MM.1S (cell line): ENCODE measurements around the gene ADAMTSL3.

Experiments
- DNase-seq: peaks from one replicate; pipeline ENCODE4 v3.0.0-alpha.2; 2015
- H2AFZ ChIP-seq: fragments of 300-600 bp; sonication (generic); 2 replicates; pipeline ENCODE4 v1.6.0; 2016; ENCODE audit warnings: antibody characterized with exemption, low read length
- H3F3A ChIP-seq: fragments of 300-600 bp; sonication (generic); 2 replicates; pipeline ENCODE4 v1.6.1; 2016; ENCODE audit warnings: mild to moderate bottlenecking, antibody characterized with exemption, low read length, moderate library complexity, mixed read lengths; ENCODE audit not compliant: insufficient read depth
- H3K27ac ChIP-seq: fragments of 300-600 bp; sonication (generic); 2 replicates; pipeline ENCODE4 v1.5.1; 2016; ENCODE audit warnings: mild to moderate bottlenecking, low read length
- H3K27me3 ChIP-seq: fragments of 300-600 bp; sonication (generic); replicated peaks from 2 replicates; pipeline ENCODE4 v1.6.0; 2016; ENCODE audit warnings: low read length; ENCODE audit not compliant: insufficient read depth
- H3K36me3 ChIP-seq: fragments of 300-600 bp; sonication (generic); replicated peaks from 2 replicates; pipeline ENCODE4 v1.6.1; 2016; ENCODE audit warnings: mild to moderate bottlenecking, low read length, mixed read lengths; ENCODE audit not compliant: insufficient read depth
- H3K4me1 ChIP-seq: fragments of 300-600 bp; sonication (generic); 2 replicates; pipeline ENCODE4 v1.6.1; 2016; ENCODE audit warnings: low read length, mixed read lengths
- H3K4me2 ChIP-seq: fragments of 300-600 bp; sonication (generic); 2 replicates; pipeline ENCODE4 v1.6.0; 2016; ENCODE audit warnings: low read depth, low read length
- H3K4me3 ChIP-seq: fragments of 300-600 bp; sonication (generic); 2 replicates; pipeline ENCODE4 v1.5.1; 2016; ENCODE audit warnings: low read length, mixed read lengths
- H3K79me2 ChIP-seq: fragments of 300-600 bp; sonication (generic); 2 replicates; pipeline ENCODE4 v1.6.1; 2016; ENCODE audit warnings: mixed run types, low read length, mixed read lengths
- H3K9ac ChIP-seq: fragments of 300-600 bp; sonication (generic); 2 replicates; pipeline ENCODE4 v1.6.1; 2016; ENCODE audit warnings: low read length, mixed read lengths
- H3K9me2 ChIP-seq: fragments of 300-600 bp; sonication (generic); replicated peaks from 2 replicates; pipeline ENCODE4 v1.6.1; 2016; ENCODE audit warnings: mild to moderate bottlenecking, low read length, mixed read lengths; ENCODE audit not compliant: insufficient read depth
- H3K9me3 ChIP-seq: fragments of 300-600 bp; sonication (generic); replicated peaks from 2 replicates; pipeline ENCODE4 v1.6.1; 2016; ENCODE audit warnings: mild to moderate bottlenecking, low read length, mixed read lengths; ENCODE audit not compliant: insufficient read depth
- H4K20me1 ChIP-seq: fragments of 300-600 bp; sonication (generic); 2 replicates; pipeline ENCODE4 v1.6.1; 2016; ENCODE audit warnings: mild to moderate bottlenecking, low read length, moderate library complexity, mixed read lengths; ENCODE audit not compliant: insufficient read depth
- EZH2 ChIP-seq: fragments of 300-600 bp; sonication (generic); optimal IDR thresholded peaks from 2 replicates; pipeline ENCODE3; 2017; ENCODE audit warnings: low read depth, mild to moderate bottlenecking, antibody characterized with exemption, low read length, mixed read lengths
- EZH2phosphoT487 ChIP-seq: fragments of 300-600 bp; sonication (generic); IDR thresholded peaks from 2 replicates; pipeline ENCODE4 v1.6.1; 2018; ENCODE audit warnings: antibody characterized with exemption, low read length
- TF ChIP-seq, protein P1 (sequence below): fragments of 300-600 bp; sonication (generic); IDR thresholded peaks from 2 replicates; pipeline ENCODE4 v1.5.1; 2016; ENCODE audit warnings: antibody characterized with exemption, low read length, mixed read lengths

ADAMTSL3 gene

DNA sequence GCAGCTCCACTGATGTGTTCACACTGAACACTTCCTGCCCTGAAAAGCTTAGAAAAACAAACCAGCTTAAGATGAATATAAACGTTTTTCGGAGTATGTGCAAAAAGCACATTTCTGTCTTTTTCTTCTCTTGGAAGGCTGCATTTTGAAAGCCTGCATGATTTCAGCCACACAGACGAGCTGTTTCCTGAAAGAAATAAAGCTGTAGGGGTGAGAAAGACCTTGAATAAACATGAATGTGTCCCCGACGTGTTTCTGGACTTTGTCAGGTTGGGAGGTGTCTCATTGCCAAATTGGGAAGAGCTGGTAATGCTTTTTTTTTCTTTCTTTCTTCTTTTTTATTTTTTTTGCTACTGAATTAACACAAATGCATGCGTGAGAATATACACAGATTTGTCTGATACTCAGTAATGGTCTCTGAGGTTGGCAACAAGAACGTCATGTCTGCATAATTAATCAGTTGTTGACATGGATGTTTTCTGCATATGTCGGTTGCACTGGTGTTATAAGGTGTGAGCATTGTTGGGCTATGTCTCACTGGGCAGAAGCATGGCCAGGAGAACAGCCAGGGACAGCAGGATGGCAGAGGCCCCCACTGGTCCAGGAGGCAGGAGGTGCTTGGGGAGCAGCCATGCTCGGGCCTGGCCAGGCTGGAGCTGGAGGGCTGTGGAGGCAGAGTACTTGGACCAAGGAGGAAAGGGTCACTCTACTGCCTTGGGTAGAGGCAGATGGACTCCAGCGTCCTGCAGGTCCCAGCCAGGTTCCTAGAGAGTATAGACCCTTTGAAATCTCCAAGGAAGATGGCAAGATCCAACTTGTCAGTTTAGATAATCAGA, 39.0 kb downstream of the ADAMTSL3 start:
- Histone ChIP-seq H3K27ac (no peak overlapping the region), H2AFZ (no peak overlapping the region), H3K9me3 (no peaks in the 10 kb centered on the region), H3K36me3 (no peaks in the 10 kb centered on the region), H3K4me2 (no peak overlapping the region), H3K4me1 (no peaks in the 10 kb centered on the region), H3K4me3 (no peak overlapping the region), H3F3A (no peaks in the 10 kb centered on the region), H3K79me2 (no peaks in the 10 kb centered on the region), H3K27me3 (no peaks in the 10 kb centered on the region), H4K20me1 (no peaks in the 10 kb centered on the region), H3K9me2 (no peaks in the 10 kb centered on the region), H3K9ac (no peak overlapping the region)
- no peak for DNase-seq
- TF ChIP-seq, protein P1, sequence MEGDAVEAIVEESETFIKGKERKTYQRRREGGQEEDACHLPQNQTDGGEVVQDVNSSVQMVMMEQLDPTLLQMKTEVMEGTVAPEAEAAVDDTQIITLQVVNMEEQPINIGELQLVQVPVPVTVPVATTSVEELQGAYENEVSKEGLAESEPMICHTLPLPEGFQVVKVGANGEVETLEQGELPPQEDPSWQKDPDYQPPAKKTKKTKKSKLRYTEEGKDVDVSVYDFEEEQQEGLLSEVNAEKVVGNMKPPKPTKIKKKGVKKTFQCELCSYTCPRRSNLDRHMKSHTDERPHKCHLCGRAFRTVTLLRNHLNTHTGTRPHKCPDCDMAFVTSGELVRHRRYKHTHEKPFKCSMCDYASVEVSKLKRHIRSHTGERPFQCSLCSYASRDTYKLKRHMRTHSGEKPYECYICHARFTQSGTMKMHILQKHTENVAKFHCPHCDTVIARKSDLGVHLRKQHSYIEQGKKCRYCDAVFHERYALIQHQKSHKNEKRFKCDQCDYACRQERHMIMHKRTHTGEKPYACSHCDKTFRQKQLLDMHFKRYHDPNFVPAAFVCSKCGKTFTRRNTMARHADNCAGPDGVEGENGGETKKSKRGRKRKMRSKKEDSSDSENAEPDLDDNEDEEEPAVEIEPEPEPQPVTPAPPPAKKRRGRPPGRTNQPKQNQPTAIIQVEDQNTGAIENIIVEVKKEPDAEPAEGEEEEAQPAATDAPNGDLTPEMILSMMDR, result no peak
- TF ChIP-seq EZH2 (no peak), EZH2phosphoT487 (no peak)

DNA sequence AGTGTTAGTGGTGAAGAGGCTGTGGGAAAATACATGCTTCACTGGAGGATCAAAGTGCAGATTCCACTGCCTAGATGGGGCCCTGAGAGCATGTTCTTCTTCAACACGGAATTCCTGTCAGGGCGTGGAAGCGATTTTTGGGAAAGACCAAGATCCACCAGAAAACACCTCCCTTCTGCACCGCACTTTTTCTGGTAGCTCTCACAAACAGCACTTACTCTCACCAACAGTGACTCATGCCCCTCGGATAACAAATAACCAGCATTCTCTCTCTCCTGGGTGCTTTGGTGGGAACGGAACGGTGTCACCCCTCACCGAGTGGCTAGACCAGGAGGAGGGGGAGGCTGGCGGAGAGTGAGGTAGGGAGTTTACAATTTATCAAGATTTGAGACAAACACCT, 40.1 kb downstream of the ADAMTSL3 start:
- Histone ChIP-seq H3K9ac (no peak overlapping the region), H3K27ac (no peak overlapping the region), H3K79me2 (no peaks in the 10 kb centered on the region), H3F3A (no peaks in the 10 kb centered on the region), H3K4me1 (no peaks in the 10 kb centered on the region), H3K4me3 (no peak overlapping the region), H3K27me3 (no peaks in the 10 kb centered on the region), H3K36me3 (no peaks in the 10 kb centered on the region), H4K20me1 (no peaks in the 10 kb centered on the region), H2AFZ (no peak overlapping the region), H3K9me2 (no peaks in the 10 kb centered on the region), H3K9me3 (no peaks in the 10 kb centered on the region), H3K4me2 (no peak overlapping the region)
- DNase-seq, result no peak
- no peak for TF ChIP-seq EZH2phosphoT487
- TF ChIP-seq EZH2, result no peak
- TF ChIP-seq, protein P1, result no peak

DNA sequence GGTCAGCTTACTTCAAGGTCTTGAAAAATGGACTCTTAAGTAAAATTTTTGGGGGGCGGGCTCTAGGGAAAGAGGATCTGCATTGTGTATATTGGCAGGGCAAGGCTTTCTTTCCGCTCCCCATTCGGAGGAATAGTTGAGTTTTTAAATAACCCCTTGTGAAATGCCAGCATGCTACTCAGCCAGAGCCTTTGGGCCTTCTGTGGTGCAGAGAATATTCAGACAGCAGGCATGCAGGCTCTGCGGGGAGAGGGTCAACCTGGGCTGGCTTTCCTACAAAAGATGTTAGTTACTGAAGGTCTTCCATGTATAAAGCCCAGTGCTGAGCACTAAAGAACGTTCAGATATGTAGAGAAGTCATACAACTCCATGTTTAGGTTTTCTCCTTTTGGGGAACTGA, 40.6 kb downstream of the ADAMTSL3 start:
- Histone ChIP-seq H3K9ac (no peak overlapping the region), H3K27me3 (no peaks in the 10 kb centered on the region), H3K4me3 (no peak overlapping the region), H3K79me2 (no peaks in the 10 kb centered on the region), H3K4me2 (no peak overlapping the region), H4K20me1 (no peaks in the 10 kb centered on the region), H3K36me3 (no peaks in the 10 kb centered on the region), H3K9me3 (no peaks in the 10 kb centered on the region), H3K27ac (no peak overlapping the region), H2AFZ (no peak overlapping the region), H3K9me2 (no peaks in the 10 kb centered on the region), H3F3A (no peaks in the 10 kb centered on the region), H3K4me1 (no peaks in the 10 kb centered on the region)
- TF ChIP-seq, protein P1, result no peak
- no peak for TF ChIP-seq EZH2
- TF ChIP-seq EZH2phosphoT487, result no peak
- DNase-seq, result no peak
